Hepatocyte (in vitro differentiated cells): Measurements from ENCODE around the gene LDLRAD4. TPM values are rescaled to one million over a fixed set of nuclear protein-coding genes. Genes with fewer than 3 reads are reported as not detected.

Source experiments
- DNase-seq: peaks from one replicate; pipeline ENCODE4 v3.0.0-alpha.2; 2016; ENCODE audit warnings: low spot score
- H2AFZ ChIP-seq: fragments of 200-600 bp; sonication (generic); 2 replicates; pipeline ENCODE4 v1.6.0; 2016; ENCODE audit warnings: antibody characterized with exemption, mild to moderate bottlenecking
- H3K27ac ChIP-seq: fragments of 200-600 bp; sonication (generic); 2 replicates; pipeline ENCODE4 v1.5.1; 2016; ENCODE audit warnings: mild to moderate bottlenecking
- H3K27me3 ChIP-seq: fragments of 200-600 bp; sonication (generic); 2 replicates; pipeline ENCODE4 v1.6.1; 2016
- H3K36me3 ChIP-seq: fragments of 200-600 bp; sonication (generic); replicated peaks from 2 replicates; pipeline ENCODE4 v1.5.1; 2016; ENCODE audit warnings: low read depth; ENCODE audit not compliant: insufficient read depth
- H3K4me1 ChIP-seq: fragments of 200-600 bp; sonication (generic); 2 replicates; pipeline ENCODE4 v1.5.1; 2016; ENCODE audit warnings: mild to moderate bottlenecking, moderate library complexity; ENCODE audit not compliant: insufficient read depth
- H3K4me2 ChIP-seq: fragments of 200-600 bp; sonication (generic); 2 replicates; pipeline ENCODE4 v1.6.0; 2016
- H3K4me3 ChIP-seq: fragments of 200-600 bp; sonication (generic); 2 replicates; pipeline ENCODE4 v1.5.1; 2016; ENCODE audit warnings: mild to moderate bottlenecking
- H3K79me2 ChIP-seq: fragments of 200-600 bp; sonication (generic); 2 replicates; pipeline ENCODE4 v1.6.0; 2017; ENCODE audit warnings: mild to moderate bottlenecking
- H3K9me2 ChIP-seq: fragments of 200-600 bp; sonication (generic); replicated peaks from 2 replicates; pipeline ENCODE4 v1.6.0; 2017; ENCODE audit warnings: mild to moderate bottlenecking; ENCODE audit not compliant: insufficient read depth
- H3K9me3 ChIP-seq: fragments of 200-600 bp; sonication (generic); 2 replicates; pipeline ENCODE4 v1.5.1; 2016; ENCODE audit warnings: low read depth, mild to moderate bottlenecking
- H4K20me1 ChIP-seq: fragments of 200-600 bp; sonication (generic); 2 replicates; pipeline ENCODE4 v1.6.0; 2016; ENCODE audit warnings: mild to moderate bottlenecking; ENCODE audit not compliant: insufficient read depth, poor library complexity, severe bottlenecking
- CTCF ChIP-seq: fragments of 200-600 bp; sonication (generic); IDR thresholded peaks from 2 replicates; pipeline ENCODE4 v1.5.1; 2016; ENCODE audit warnings: antibody characterized with exemption, mild to moderate bottlenecking; ENCODE audit not compliant: poor library complexity
- EZH2 ChIP-seq: fragments of 200-600 bp; sonication (generic); IDR thresholded peaks from 2 replicates; pipeline ENCODE4 v1.6.1; 2016; ENCODE audit warnings: antibody characterized with exemption, mild to moderate bottlenecking, borderline replicate concordance
- EZH2phosphoT487 ChIP-seq: fragments of 200-600 bp; sonication (generic); IDR thresholded peaks from one replicate; pipeline ENCODE4 v1.6.1; 2018; ENCODE audit warnings: antibody characterized with exemption, mild to moderate bottlenecking, low read depth, moderate library complexity; ENCODE audit not compliant: unreplicated experiment, severe bottlenecking
- WGBS: methylation state at CpG from one replicate; pipeline ENCODE4 v1.1.6; 2016; ENCODE audit warnings: low lambda C conversion rate; ENCODE audit errors: missing lambda C conversion rate; 5-methylcytosine and 5-hydroxymethylcytosine counted together
- polyA plus RNA-seq: library from polyadenylated mRNA; unstranded; fragments of >200 nt; fragmentation: Nextera tagmentation; extraction: Ambion mirVana; gene quantifications from 2 replicates; pipeline ENCODE4 v1.2.1, GENCODE V29; 2016
- total RNA-seq: library from RNA; depleted of rRNA; stranded (reverse); fragments of >200 nt; gene quantifications from 2 replicates; pipeline ENCODE4 v1.2.3, GENCODE V29; 2014

LDLRAD4 gene
- total and polyA plus RNA-seq, 2 experiments from 2014 or later, result 15.1 to 29.0 TPM

- Histone ChIP-seq H3K4me2 (no peak overlapping the region), H3K36me3 (no peaks in the 10 kb centered on the region), H3K27ac (no peak overlapping the region), H3K4me3 (no peak overlapping the region), H3K79me2 (no peaks in the 10 kb centered on the region), H3K27me3 (no peaks in the 10 kb centered on the region), H4K20me1 (no peaks in the 10 kb centered on the region), H3K9me2 (no peaks in the 10 kb centered on the region), H3K9me3 (no peaks in the 10 kb centered on the region), H2AFZ (no peak overlapping the region), H3K4me1 (no peaks in the 10 kb centered on the region)
- TF ChIP-seq CTCF (no peak), EZH2phosphoT487 (no peak), EZH2 (no peak)
- DNase-seq, result no peak
- WGBS, result 94% methylated on average over 2 of the region's 2 CpGs
Measured at GRCh38 chr18:13281406-13281805, 62.8 kb downstream of the LDLRAD4 start.

DNA sequence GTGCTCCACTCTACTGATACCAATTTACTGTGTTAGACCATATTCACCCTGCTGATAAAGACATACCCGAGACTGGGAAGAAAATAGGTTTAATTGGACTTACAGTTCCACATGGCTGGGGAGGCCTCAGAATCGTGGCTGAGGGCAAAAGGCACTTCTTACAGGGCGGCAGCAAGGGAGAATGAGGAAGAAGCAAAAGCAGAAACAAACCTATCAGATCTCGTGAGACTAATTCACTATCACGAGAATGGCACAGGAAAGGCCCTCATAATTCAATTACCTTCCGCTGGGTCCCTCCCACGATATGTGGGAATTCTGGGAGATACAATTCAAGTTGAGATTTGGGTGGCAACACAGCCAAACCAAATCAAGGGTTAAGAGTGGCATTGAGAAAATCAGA lies 65.2 kb downstream of the LDLRAD4 start:
- Histone ChIP-seq H2AFZ (no peak overlapping the region), H4K20me1 (no peaks in the 10 kb centered on the region), H3K4me3 (no peak overlapping the region), H3K4me2 (no peak overlapping the region), H3K4me1 (no peaks in the 10 kb centered on the region), H3K9me2 (no peaks in the 10 kb centered on the region), H3K9me3 (no peaks in the 10 kb centered on the region), H3K79me2 (no peaks in the 10 kb centered on the region), H3K27me3 (no peaks in the 10 kb centered on the region), H3K36me3 (no peaks in the 10 kb centered on the region), H3K27ac (no peak overlapping the region)
- TF ChIP-seq EZH2phosphoT487 (no peak), CTCF (no peak), EZH2 (no peak)
- WGBS, result 91% methylated on average over 7 of the region's 7 CpGs
- DNase-seq, result no peak

DNA sequence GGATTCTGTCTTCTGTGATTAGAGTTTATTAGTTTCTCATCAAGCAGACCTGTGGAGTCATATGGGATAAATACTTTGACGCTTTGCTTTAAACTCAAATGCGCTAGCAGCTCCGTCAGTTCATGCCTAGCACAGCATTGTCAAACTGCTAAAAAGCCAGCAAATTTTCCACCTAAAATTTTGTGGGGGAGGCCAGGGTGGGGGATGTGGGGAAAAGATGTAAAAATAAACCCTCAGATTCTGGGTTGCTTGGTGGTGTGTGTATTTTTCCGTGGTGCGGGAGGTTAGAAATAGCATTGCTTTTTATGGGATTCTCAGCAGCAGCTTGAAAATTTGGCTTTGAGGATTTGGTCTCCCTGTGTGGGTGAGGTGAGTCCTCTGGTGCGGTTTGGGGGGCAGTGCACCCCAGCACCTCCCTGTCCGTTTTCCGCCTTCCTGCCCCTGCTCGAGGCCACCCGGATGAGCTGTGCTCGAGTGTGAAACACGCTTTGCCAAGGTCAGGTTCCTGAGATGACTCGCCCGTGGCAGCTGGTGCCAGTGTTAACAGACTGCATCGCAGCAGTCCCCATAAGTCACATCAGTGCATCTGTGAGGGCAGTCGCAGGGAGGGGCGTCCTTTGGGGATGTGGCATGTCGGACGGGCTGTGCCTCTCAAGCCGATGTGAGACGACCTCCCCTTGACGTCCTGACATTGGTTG lies 65.9 kb downstream of the LDLRAD4 start:
- Histone ChIP-seq H3K79me2 (no peaks in the 10 kb centered on the region), H3K4me1 (no peaks in the 10 kb centered on the region), H3K9me3 (no peaks in the 10 kb centered on the region), H2AFZ (no peak overlapping the region), H3K9me2 (no peaks in the 10 kb centered on the region), H3K4me2 (no peak overlapping the region), H4K20me1 (no peaks in the 10 kb centered on the region), H3K27me3 (no peaks in the 10 kb centered on the region), H3K36me3 (no peaks in the 10 kb centered on the region), H3K27ac (no peak overlapping the region), H3K4me3 (no peak overlapping the region)
- DNase-seq, result no peak
- 94% methylated on average over 22 of the region's 22 CpGs for WGBS
- no peak for TF ChIP-seq EZH2phosphoT487
- TF ChIP-seq EZH2, result no peak
- no peak for TF ChIP-seq CTCF

DNA sequence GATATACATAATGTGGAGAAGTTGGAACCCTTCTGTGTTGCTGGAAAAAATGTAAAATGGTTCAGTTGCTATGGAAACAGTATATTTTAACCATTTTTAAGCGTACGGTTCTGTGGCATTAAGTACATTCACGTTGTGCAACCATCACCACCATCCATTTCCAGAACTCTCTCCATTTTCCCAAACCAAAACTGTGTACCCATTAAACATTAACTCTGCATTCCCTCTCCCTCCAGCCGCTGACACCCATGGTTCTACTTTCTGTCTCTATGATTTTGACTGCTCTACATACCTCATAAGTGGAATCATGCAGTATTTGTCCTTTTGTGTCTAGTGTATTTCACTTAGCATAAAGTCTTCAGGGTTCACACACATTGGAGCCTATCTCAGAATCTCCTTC lies 67.3 kb downstream of the LDLRAD4 start:
- TF ChIP-seq CTCF (no peak), EZH2phosphoT487 (no peak), EZH2 (no peak)
- 86% methylated on average over 4 of the region's 4 CpGs for WGBS
- Histone ChIP-seq H3K4me3 (no peak overlapping the region), H3K9me3 (no peaks in the 10 kb centered on the region), H3K4me1 (no peaks in the 10 kb centered on the region), H3K9me2 (no peaks in the 10 kb centered on the region), H3K79me2 (no peaks in the 10 kb centered on the region), H3K27ac (no peak overlapping the region), H2AFZ (no peak overlapping the region), H3K27me3 (no peaks in the 10 kb centered on the region), H4K20me1 (no peaks in the 10 kb centered on the region), H3K4me2 (no peak overlapping the region), H3K36me3 (no peaks in the 10 kb centered on the region)
- no peak for DNase-seq
